ENCODE measurements around the gene CFAP46. TPM values are rescaled to one million over a fixed set of nuclear protein-coding genes. Genes with fewer than 3 reads are reported as not detected.

The CFAP46 gene
- total and polyA plus RNA-seq, 9 of the 15 experiments (the other 6 are each of a cell fraction or from before 2014, with no cell fraction given): not detected

GRCh38 chr10:132783940-132784865, 158.2 kb downstream of the CFAP46 start:
- no peaks in the 10 kb centered on the region for H3K27me3 ChIP-seq (ENCODE audit: control insufficient read depth in 2 of 2, insufficient read depth in 2 of 2, low read length in 2 of 2)
- in situ Hi-C loops (cut with MboI) (no loop called here), intact Hi-C loops (cut with micrococcal nuclease) (no loop called here)
- POLR2A ChIA-PET: no interaction called here
- no peaks in the 10 kb centered on the region for H3K36me3 ChIP-seq (ENCODE audit: control insufficient read depth, insufficient read depth, low read length)
- no peaks in the 10 kb centered on the region for H3K79me2 ChIP-seq (ENCODE audit: control insufficient read depth, insufficient read depth, low read length)
- FAIRE-seq (no peak), ATAC-seq (no peak), DNase-seq (ENCODE audit: extremely low read depth in 1 of 4, low spot score in 3 of 4) (no peak)
- TF ChIP-seq ZBTB33 (CRISPR knock-in tag; IDR thresholded peaks at IDR 0.05) (peak; percentile 23; the same call in 1 of the 2 replicates), TAF7 (tag; IDR thresholded peaks at IDR 0.05) (no peak)
- CTCF ChIA-PET (ENCODE audit: low intra/inter-chr PET ratio): no interaction called here
- H3K4me1 ChIP-seq (replicated peaks in 1 of 2; ENCODE audit: control insufficient read depth in 2 of 2, insufficient read depth in 2 of 2, low read length in 2 of 2): no peaks in the 10 kb centered on the region
- H4K20me1 ChIP-seq (replicated peaks; ENCODE audit: control insufficient read depth, insufficient read depth, low read length): no peaks in the 10 kb centered on the region
- no peak overlapping the region for H2AFZ ChIP-seq (ENCODE audit: low read depth, low read length)
- no peak overlapping the region for H3K27ac ChIP-seq (ENCODE audit: extremely low read depth, low read depth, low read length)
- no peak overlapping the region for H3K9ac ChIP-seq (ENCODE audit: insufficient read depth in 1 of 2, low read depth in 2 of 2, low read length in 2 of 2)
- WGBS (ENCODE audit: insufficient coverage, low coverage, missing lambda C conversion rate): 95% methylated on average over 9 of the region's 106 CpGs
- no peak overlapping the region for H3K4me3 ChIP-seq
- no TSS peak for BruUV-seq (replicated peaks)
- H3K9me1 ChIP-seq (ENCODE audit: control insufficient read depth, insufficient read depth, low read length): no peaks in the 10 kb centered on the region
- H3K9me3 ChIP-seq (replicated peaks; ENCODE audit: control insufficient read depth, insufficient read depth, low read depth, low read length): no peaks in the 10 kb centered on the region
- no peak overlapping the region for H3K4me2 ChIP-seq (ENCODE audit: insufficient read depth, low read length)
